ENCODE results near the gene PLAGL1.

Gene PLAGL1

GRCh38 chr6:143901885-143902750 is 105.9 kb downstream of the PLAGL1 start:
- H3K4me3 ChIP-seq (ENCODE audit: severe bottlenecking) = no peak overlapping the region
- H3K27ac ChIP-seq (ENCODE audit: poor library complexity, severe bottlenecking) = no peak overlapping the region
- TF ChIP-seq CTCF (IDR thresholded peaks at IDR 0.05; ENCODE audit: poor library complexity, severe bottlenecking) = no peak
- H3K27me3 ChIP-seq (ENCODE audit: insufficient read depth, poor library complexity, severe bottlenecking) = no peaks in the 10 kb centered on the region
- no peak for ATAC-seq (ENCODE audit: low read depth)
- no peaks in the 10 kb centered on the region for H3K36me3 ChIP-seq (ENCODE audit: low read depth)
- H3K4me1 ChIP-seq (ENCODE audit: insufficient read depth, poor library complexity, severe bottlenecking) = no peaks in the 10 kb centered on the region
- no peak for DNase-seq (ENCODE audit: low spot score)
- H3K9me3 ChIP-seq (ENCODE audit: severe bottlenecking) = no peaks in the 10 kb centered on the region

GRCh38 chr6:143900358-143900757 is 107.7 kb downstream of the PLAGL1 start:
- H3K4me1 ChIP-seq (ENCODE audit: insufficient read depth, poor library complexity, severe bottlenecking) = no peaks in the 10 kb centered on the region
- no peak for DNase-seq (ENCODE audit: low spot score)
- no peak overlapping the region for H3K4me3 ChIP-seq (ENCODE audit: severe bottlenecking)
- no peaks in the 10 kb centered on the region for H3K36me3 ChIP-seq (ENCODE audit: low read depth)
- no peak for TF ChIP-seq CTCF (IDR thresholded peaks at IDR 0.05; ENCODE audit: poor library complexity, severe bottlenecking)
- H3K9me3 ChIP-seq (ENCODE audit: severe bottlenecking) = no peaks in the 10 kb centered on the region
- H3K27ac ChIP-seq (ENCODE audit: poor library complexity, severe bottlenecking) = no peak overlapping the region
- H3K27me3 ChIP-seq (ENCODE audit: insufficient read depth, poor library complexity, severe bottlenecking) = no peaks in the 10 kb centered on the region
- ATAC-seq (ENCODE audit: low read depth) = no peak

- ATAC-seq (ENCODE audit: low read depth) (no peak), DNase-seq (ENCODE audit: low spot score) (no peak)
- Histone ChIP-seq H3K27ac (ENCODE audit: poor library complexity, severe bottlenecking) (no peak overlapping the region), H3K4me1 (ENCODE audit: insufficient read depth, poor library complexity, severe bottlenecking) (no peaks in the 10 kb centered on the region), H3K36me3 (ENCODE audit: low read depth) (no peaks in the 10 kb centered on the region), H3K4me3 (ENCODE audit: severe bottlenecking) (no peak overlapping the region), H3K9me3 (ENCODE audit: severe bottlenecking) (no peaks in the 10 kb centered on the region), H3K27me3 (ENCODE audit: insufficient read depth, poor library complexity, severe bottlenecking) (no peaks in the 10 kb centered on the region)
- TF ChIP-seq CTCF (IDR thresholded peaks at IDR 0.05; ENCODE audit: poor library complexity, severe bottlenecking) = no peak
Measured at GRCh38 chr6:143896126-143896860, 111.8 kb downstream of the PLAGL1 start.

- Histone ChIP-seq H3K27ac (ENCODE audit: poor library complexity, severe bottlenecking) (no peak overlapping the region), H3K4me3 (ENCODE audit: severe bottlenecking) (no peak overlapping the region), H3K9me3 (ENCODE audit: severe bottlenecking) (no peaks in the 10 kb centered on the region), H3K27me3 (ENCODE audit: insufficient read depth, poor library complexity, severe bottlenecking) (no peaks in the 10 kb centered on the region), H3K4me1 (ENCODE audit: insufficient read depth, poor library complexity, severe bottlenecking) (no peaks in the 10 kb centered on the region), H3K36me3 (ENCODE audit: low read depth) (no peaks in the 10 kb centered on the region)
- no peak for ATAC-seq (ENCODE audit: low read depth)
- no peak for TF ChIP-seq CTCF (IDR thresholded peaks at IDR 0.05; ENCODE audit: poor library complexity, severe bottlenecking)
- DNase-seq (ENCODE audit: low spot score) = no peak
Measured at GRCh38 chr6:143894655-143895054, 113.4 kb downstream of the PLAGL1 start.
